Naive thymus-derived CD4-positive, alpha-beta T cell (primary cell): ENCODE data around the gene EXO1. TPM values are rescaled to one million over a fixed set of nuclear protein-coding genes. Genes with fewer than 3 reads are reported as not detected.

Source experiments
- ATAC-seq: fragments of 150-1000 bp; cut with Tn5 transposase; 2 replicates; pipeline ENCODE4 v1.10.0; 2021; ENCODE audit warnings: mild to moderate bottlenecking, moderate library complexity
- CTCF ChIA-PET: fragments of 350-600 bp; sonication (Branson Sonifier 250); formaldehyde crosslinking; loops from one replicate; lab custom pipeline; 2021; ENCODE audit warnings: antibody characterized with exemption; lab: Charles Lee
- POLR2A ChIA-PET: fragments of 350-600 bp; sonication (Branson Sonifier 250); formaldehyde crosslinking; loops from one replicate; lab custom pipeline; 2021; ENCODE audit warnings: antibody characterized with exemption, inconsistent platforms; lab: Charles Lee
- DNase-seq, 9 donors: peaks; one replicate each; pipeline versions ENCODE4 v3.0.0 to v3.0.0-alpha.2; 2020 to 2022; ENCODE audit warnings: mixed read lengths in 1 of 9
- H3K27ac ChIP-seq: one replicate; pipeline ENCODE4 v1.7.0; 2013; ENCODE audit warnings: mild to moderate bottlenecking, low read depth, low read length, moderate library complexity
- H3K27me3 ChIP-seq, 2 donors: one replicate each; pipeline ENCODE4 v1.7.0; 2013; ENCODE audit warnings: low read length in 2 of 2, mild to moderate bottlenecking in 2 of 2, moderate library complexity in 2 of 2; ENCODE audit not compliant: control insufficient read depth in 2 of 2, insufficient read depth in 2 of 2
- H3K36me3 ChIP-seq, 3 experiments: 1 replicate in 2 of 3; 2 replicates in 1 of 3; pipeline ENCODE4 v1.7.0; 2013; ENCODE audit warnings: low read length in 3 of 3, mild to moderate bottlenecking in 3 of 3, moderate library complexity in 1 of 3; ENCODE audit not compliant: insufficient read depth in 3 of 3, control insufficient read depth in 2 of 3
- H3K4me1 ChIP-seq, 2 donors: one replicate each; pipeline ENCODE4 v1.7.0; 2013; ENCODE audit warnings: low read length in 2 of 2, mild to moderate bottlenecking in 2 of 2, moderate library complexity in 1 of 2; ENCODE audit not compliant: control insufficient read depth in 2 of 2, insufficient read depth in 2 of 2
- H3K4me3 ChIP-seq: 2 replicates; pipeline ENCODE4 v1.7.0; 2013; ENCODE audit warnings: mild to moderate bottlenecking, low read length
- H3K9me3 ChIP-seq, 3 experiments: 1 replicate in 2 of 3; 2 replicates in 1 of 3; pipeline ENCODE4 v1.7.0; 2013; ENCODE audit warnings: low read length in 3 of 3; ENCODE audit not compliant: control insufficient read depth in 2 of 3
- H3K27ac Mint-ChIP-seq, 9 donors: one replicate each; pipeline ENCODE4 v1.8.0; 2020 to 2022; ENCODE audit warnings: mixed read lengths in 9 of 9, mild to moderate bottlenecking in 8 of 9, moderate library complexity in 5 of 9, inconsistent platforms in 2 of 9
- H3K27me3 Mint-ChIP-seq, 5 donors: one replicate each; pipeline ENCODE4 v1.8.0; 2021 to 2022; ENCODE audit warnings: mixed read lengths in 5 of 5, mild to moderate bottlenecking in 1 of 5
- H3K36me3 Mint-ChIP-seq, 5 donors: one replicate each; pipeline ENCODE4 v1.8.0; 2020 to 2022; ENCODE audit warnings: mixed read lengths in 5 of 5, mild to moderate bottlenecking in 3 of 5, inconsistent platforms in 1 of 5
- H3K4me1 Mint-ChIP-seq, 7 donors: one replicate each; pipeline ENCODE4 v1.8.0; 2020 to 2022; ENCODE audit warnings: mixed read lengths in 7 of 7, mild to moderate bottlenecking in 3 of 7, inconsistent platforms in 1 of 7
- H3K4me3 Mint-ChIP-seq, 10 donors: one replicate each; pipeline ENCODE4 v1.8.0; 2020 to 2022; ENCODE audit warnings: mild to moderate bottlenecking in 10 of 10, mixed read lengths in 10 of 10, moderate library complexity in 6 of 10, inconsistent platforms in 2 of 10
- H3K9me3 Mint-ChIP-seq, 11 donors: one replicate each; pipeline ENCODE4 v1.8.0; 2020 to 2022; ENCODE audit warnings: mixed read lengths in 11 of 11, mild to moderate bottlenecking in 4 of 11, inconsistent platforms in 1 of 11, moderate library complexity in 1 of 11
- intact Hi-C, 2 donors: fragments of 100-400 bp; cut with micrococcal nuclease; formaldehyde crosslinking; loops; one replicate each; pipeline ENCODE4 v1.15.1; 2023
- polyA plus RNA-seq, 2 donors: library from polyadenylated mRNA; unstranded; fragments of 300-500 nt; fragmentation: Illumina TruSeq; gene quantifications; one replicate each; pipeline ENCODE4 v1.2.3, GENCODE V29; 2021
- total RNA-seq, 6 experiments: library from RNA in 5 of 6; stranded (reverse) in 5 of 6; gene quantifications; 1 replicate in 5 of 6; 2 replicates in 1 of 6; pipeline ENCODE4 v1.2.3 and lab custom pipeline; 2021 to 2026

Gene EXO1
- total and polyA plus RNA-seq, 7 experiments from 2014 or later, result 0.11 to 29.8 (median 1.0) TPM; not detected in 2

DNA sequence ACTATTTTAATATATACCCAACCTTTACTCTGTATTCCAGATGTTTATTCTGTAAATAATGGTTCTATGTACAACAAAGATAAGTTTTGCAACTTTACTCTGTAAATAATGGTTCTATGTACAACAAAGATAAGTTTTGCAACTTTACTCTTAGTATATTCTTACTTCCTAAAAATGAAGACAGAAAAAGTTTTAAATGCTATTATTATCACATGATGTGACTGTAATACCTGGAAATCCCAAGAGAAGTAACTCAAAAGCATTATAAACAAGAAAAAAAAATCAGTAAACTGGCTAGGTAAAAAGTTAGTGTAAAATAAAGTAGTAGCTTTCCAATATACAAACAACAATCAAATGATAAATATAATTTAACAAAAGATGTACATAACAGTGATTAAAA is 18.5 kb upstream of the EXO1 start:
- Histone ChIP-seq H3K27me3 (no peaks in the 10 kb centered on the region), H3K4me3 (no peak overlapping the region), H3K4me1 (no peaks in the 10 kb centered on the region), H3K36me3 (no peaks in the 10 kb centered on the region), H3K9me3 (no peaks in the 10 kb centered on the region), H3K27ac (no peak overlapping the region)
- ChIA-PET CTCF (no interaction called here), POLR2A (interaction anchor here (1.1 kb wide), 1 partner anchor 18 kb away, joined by 3 read pairs; no protein-coding TSS in a partner anchor)
- H3K4me1 Mint-ChIP-seq, result peaks cover 0 to 1% (median 0%) of the 10 kb centered on the region in 7 donors
- H3K27me3 Mint-ChIP-seq, result peaks cover 0 to 29% (median 11%) of the 10 kb centered on the region in 5 donors
- no peak for ATAC-seq
- no peak overlapping the region for H3K4me3 Mint-ChIP-seq
- H3K36me3 Mint-ChIP-seq, result no peaks in the 10 kb centered on the region
- no peak for DNase-seq
- intact Hi-C loops, result no loop called here
- no peak overlapping the region for H3K27ac Mint-ChIP-seq
- no peaks in the 10 kb centered on the region for H3K9me3 Mint-ChIP-seq

DNA sequence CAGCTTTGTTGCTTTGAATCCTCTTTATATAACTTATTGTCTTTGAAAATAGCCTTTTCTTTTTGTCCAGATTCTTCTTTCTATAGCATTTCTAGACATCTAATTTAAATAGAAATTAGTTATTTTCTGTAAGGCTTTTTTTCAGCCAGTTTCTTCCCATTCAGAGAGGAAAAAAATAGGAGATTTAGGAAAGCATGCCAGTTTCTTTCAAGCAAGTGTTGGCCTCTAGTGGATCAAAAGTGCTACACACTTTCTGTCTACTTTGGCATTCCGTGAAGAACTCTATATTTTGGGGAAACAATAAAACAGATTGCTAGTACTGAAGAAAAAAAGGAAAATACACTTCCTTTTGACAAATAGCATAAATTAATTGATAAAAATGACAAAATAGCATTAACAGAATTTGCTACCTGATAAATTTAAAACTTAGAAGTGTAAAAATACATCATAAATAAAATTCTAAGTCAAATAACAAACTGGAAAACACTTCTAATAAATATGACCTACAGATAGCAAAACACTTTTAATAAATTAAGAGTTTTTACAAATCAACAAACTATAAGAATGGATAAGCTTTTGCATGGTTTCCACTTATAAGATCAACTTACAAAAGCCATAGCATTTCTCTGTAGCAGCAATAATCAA is 13.1 kb upstream of the EXO1 start:
- ChIA-PET CTCF (no interaction called here), POLR2A (no interaction called here)
- Mint-ChIP-seq H3K9me3 (no peaks in the 10 kb centered on the region), H3K4me3 (no peak overlapping the region), H3K4me1 (peaks cover 0 to 2% (median 0%) of the 10 kb centered on the region in 7 donors), H3K36me3 (no peaks in the 10 kb centered on the region), H3K27me3 (peaks cover 0 to 29% (median 11%) of the 10 kb centered on the region in 5 donors), H3K27ac (no peak overlapping the region)
- H3K27me3 ChIP-seq, result no peaks in the 10 kb centered on the region
- DNase-seq (no peak), ATAC-seq (no peak)
- H3K4me1 ChIP-seq, result no peaks in the 10 kb centered on the region
- H3K36me3 ChIP-seq, result no peaks in the 10 kb centered on the region
- no peak overlapping the region for H3K4me3 ChIP-seq
- intact Hi-C loops, result loop anchor here (1.0 to 2.0 kb wide), 3 partner anchors 222 to 304 kb away; no protein-coding TSS in a partner anchor
- no peak overlapping the region for H3K27ac ChIP-seq
- no peaks in the 10 kb centered on the region for H3K9me3 ChIP-seq

DNA sequence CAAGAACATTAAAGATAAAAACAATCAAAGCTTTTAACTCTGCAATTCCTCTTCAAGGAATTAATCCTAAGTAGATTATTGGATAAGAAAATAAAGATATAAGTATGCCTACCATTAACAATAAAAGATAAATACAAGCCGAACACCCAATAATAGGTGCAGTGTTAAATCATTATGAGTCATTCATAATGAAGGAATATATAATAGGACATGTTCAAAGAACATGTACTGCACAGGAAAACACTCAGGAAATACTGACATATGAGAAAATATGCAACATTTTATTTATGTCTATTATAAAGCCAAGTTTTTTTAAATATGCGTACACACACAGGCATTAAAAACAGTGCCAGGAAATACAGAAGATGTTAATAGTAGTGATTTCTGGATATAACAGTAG is 11.1 kb upstream of the EXO1 start:
- ATAC-seq (no peak), DNase-seq (no peak)
- Histone ChIP-seq H3K4me3 (no peak overlapping the region), H3K9me3 (no peaks in the 10 kb centered on the region), H3K36me3 (no peaks in the 10 kb centered on the region), H3K27me3 (no peaks in the 10 kb centered on the region), H3K4me1 (no peaks in the 10 kb centered on the region), H3K27ac (no peak overlapping the region)
- H3K9me3 Mint-ChIP-seq, result no peaks in the 10 kb centered on the region
- H3K4me1 Mint-ChIP-seq, result peaks cover 0 to 2% (median 0%) of the 10 kb centered on the region in 7 donors
- CTCF ChIA-PET, result no interaction called here
- no peak overlapping the region for H3K27ac Mint-ChIP-seq
- no peaks in the 10 kb centered on the region for H3K36me3 Mint-ChIP-seq
- no peak overlapping the region for H3K4me3 Mint-ChIP-seq
- H3K27me3 Mint-ChIP-seq, result peaks cover 0 to 27% (median 10%) of the 10 kb centered on the region in 5 donors
- intact Hi-C loops, result no loop called here
- POLR2A ChIA-PET, result no interaction called here

DNA sequence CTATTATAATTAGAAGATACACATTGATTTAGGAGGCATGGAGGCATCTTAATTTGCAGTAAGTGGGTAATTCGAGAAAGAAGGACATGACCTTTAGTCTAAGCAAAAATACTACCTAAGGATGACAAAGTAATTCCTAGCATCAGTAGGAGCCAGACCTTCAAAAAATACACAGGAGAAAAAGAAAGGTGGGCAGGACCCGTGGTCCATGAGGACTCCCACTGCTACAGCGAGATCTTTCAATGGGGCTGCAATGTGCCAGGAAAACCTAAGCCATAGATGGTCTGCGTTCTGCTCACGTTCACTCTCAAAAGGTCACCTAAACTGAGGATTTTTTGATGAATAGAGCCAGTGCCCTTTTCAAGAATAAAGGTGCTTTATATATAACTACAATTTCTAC is 10.6 kb upstream of the EXO1 start:
- H3K27me3 Mint-ChIP-seq, result peaks cover 0 to 25% (median 10%) of the 10 kb centered on the region in 5 donors
- no peaks in the 10 kb centered on the region for H3K36me3 Mint-ChIP-seq
- CTCF ChIA-PET, result interaction anchor here (1.6 kb wide), 1 partner anchor 10 kb away, joined by 4 read pairs; no protein-coding TSS in a partner anchor
- H3K4me1 ChIP-seq, result no peaks in the 10 kb centered on the region
- peaks cover 0 to 2% (median 0%) of the 10 kb centered on the region in 7 donors for H3K4me1 Mint-ChIP-seq
- intact Hi-C loops, result no loop called here
- POLR2A ChIA-PET, result interaction anchor here (0.6 kb wide), 1 partner anchor 10 kb away, joined by 3 read pairs; no protein-coding TSS in a partner anchor
- H3K27me3 ChIP-seq, result no peaks in the 10 kb centered on the region
- no peak for ATAC-seq
- no peaks in the 10 kb centered on the region for H3K9me3 Mint-ChIP-seq
- H3K4me3 Mint-ChIP-seq, result no peak overlapping the region
- H3K27ac ChIP-seq, result no peak overlapping the region
- H3K4me3 ChIP-seq, result no peak overlapping the region
- no peak for DNase-seq
- H3K27ac Mint-ChIP-seq, result no peak overlapping the region
- H3K36me3 ChIP-seq, result no peaks in the 10 kb centered on the region
- no peaks in the 10 kb centered on the region for H3K9me3 ChIP-seq

DNA sequence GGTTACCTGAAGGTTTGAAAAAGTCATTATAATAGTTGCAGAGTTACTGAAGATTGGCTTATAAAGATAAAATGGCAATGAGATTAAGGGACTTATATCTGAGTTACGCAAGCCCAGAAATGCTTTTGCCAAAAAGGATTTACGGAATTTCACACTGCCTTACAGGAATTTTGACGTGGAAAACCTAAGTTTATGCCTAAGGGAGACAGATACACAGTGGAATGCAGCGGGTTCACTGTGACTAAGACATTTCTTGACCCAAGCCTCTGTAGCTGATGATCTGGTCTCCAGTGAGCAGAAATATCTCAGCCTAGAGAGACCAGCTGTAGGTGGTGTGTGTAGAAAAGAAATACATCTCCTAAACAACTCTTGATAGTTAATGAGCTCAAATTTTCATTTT is 10.1 kb upstream of the EXO1 start:
- H3K4me3 ChIP-seq, result no peak overlapping the region
- no peaks in the 10 kb centered on the region for H3K27me3 ChIP-seq
- no peaks in the 10 kb centered on the region for H3K36me3 ChIP-seq
- ATAC-seq (no peak), DNase-seq (no peak)
- no peak overlapping the region for H3K27ac ChIP-seq
- ChIA-PET POLR2A (interaction anchor here (0.6 kb wide), 1 partner anchor 10 kb away, joined by 3 read pairs; no protein-coding TSS in a partner anchor), CTCF (interaction anchor here (1.6 kb wide), 1 partner anchor 9 kb away, joined by 4 read pairs; no protein-coding TSS in a partner anchor)
- H3K9me3 Mint-ChIP-seq, result no peaks in the 10 kb centered on the region
- H3K27ac Mint-ChIP-seq, result no peak overlapping the region
- no peaks in the 10 kb centered on the region for H3K9me3 ChIP-seq
- H3K36me3 Mint-ChIP-seq, result no peaks in the 10 kb centered on the region
- H3K4me1 ChIP-seq, result no peaks in the 10 kb centered on the region
- H3K27me3 Mint-ChIP-seq, result peaks cover 0 to 28% (median 7%) of the 10 kb centered on the region in 5 donors
- peaks cover 0 to 2% (median 0%) of the 10 kb centered on the region in 7 donors for H3K4me1 Mint-ChIP-seq
- intact Hi-C loops, result no loop called here
- no peak overlapping the region for H3K4me3 Mint-ChIP-seq

DNA sequence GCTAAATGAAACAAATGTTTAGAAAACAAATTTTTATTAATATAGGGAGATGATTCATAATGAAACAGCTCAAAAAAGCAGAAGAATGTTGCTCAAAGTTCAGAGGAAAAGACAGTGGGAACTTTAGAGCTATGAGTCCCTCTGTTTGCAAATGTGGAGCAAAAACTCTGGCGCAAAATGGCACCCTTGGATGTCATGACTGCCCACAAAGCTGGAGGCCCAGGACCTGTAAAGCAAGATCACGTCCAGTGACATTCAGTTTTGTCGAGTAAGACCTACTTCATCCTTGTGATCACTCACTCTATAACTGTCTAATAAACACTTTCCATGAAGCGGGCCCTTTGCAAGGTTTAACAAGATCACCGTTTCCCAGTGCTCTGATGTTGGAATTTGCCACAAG is 9.1 kb upstream of the EXO1 start:
- H3K27me3 ChIP-seq, result no peaks in the 10 kb centered on the region
- ATAC-seq (no peak), DNase-seq (no peak)
- no peak overlapping the region for H3K4me3 Mint-ChIP-seq
- ChIA-PET CTCF (interaction anchor here (1.3 to 1.6 kb wide), 2 partner anchors 8 to 11 kb away, joined by 3 to 4 read pairs; no protein-coding TSS in a partner anchor), POLR2A (interaction anchor here (0.6 kb wide), 1 partner anchor 295 kb away, joined by 11 read pairs; no protein-coding TSS in a partner anchor)
- intact Hi-C loops, result no loop called here
- H3K27me3 Mint-ChIP-seq, result peaks cover 0 to 26% (median 8%) of the 10 kb centered on the region in 5 donors
- no peaks in the 10 kb centered on the region for H3K4me1 ChIP-seq
- H3K36me3 ChIP-seq, result no peaks in the 10 kb centered on the region
- H3K36me3 Mint-ChIP-seq, result no peaks in the 10 kb centered on the region
- no peak overlapping the region for H3K27ac Mint-ChIP-seq
- no peak overlapping the region for H3K4me3 ChIP-seq
- H3K27ac ChIP-seq, result no peak overlapping the region
- H3K4me1 Mint-ChIP-seq, result peaks cover 0 to 2% (median 0%) of the 10 kb centered on the region in 7 donors
- H3K9me3 Mint-ChIP-seq, result no peaks in the 10 kb centered on the region
- H3K9me3 ChIP-seq, result no peaks in the 10 kb centered on the region
